Right forelimb (tissue), 1 donor: ENCODE results near the gene FBXW5.
A peak's percentile ranks its signal among the peaks of the same experiment; 100 is the strongest.

Source experiments
- DNase-seq: peaks from one replicate; pipeline ENCODE4 v3.0.0-alpha.2; 2018

FBXW5 gene

GRCh38 chr9:136960212-136960937, 15.8 kb upstream of the FBXW5 start:
- DNase-seq: no peak

GRCh38 chr9:136958898-136959850, 14.6 kb upstream of the FBXW5 start:
- DNase-seq: no peak

- DNase-seq: no peak
Observed at GRCh38 chr9:136958473-136958872, 13.9 kb upstream of the FBXW5 start.

GRCh38 chr9:136957901-136958300, 13.4 kb upstream of the FBXW5 start:
- DNase-seq: no peak

- DNase-seq: no peak
Observed at GRCh38 chr9:136957461-136957860, 12.9 kb upstream of the FBXW5 start.

GRCh38 chr9:136956604-136957003, 12.1 kb upstream of the FBXW5 start:
- DNase-seq: no peak

GRCh38 chr9:136955943-136956335, 11.4 kb upstream of the FBXW5 start:
- no peak for DNase-seq

GRCh38 chr9:136955202-136955942, 10.8 kb upstream of the FBXW5 start:
- DNase-seq: no peak

- DNase-seq: no peak
Observed at GRCh38 chr9:136954270-136955083, 9.9 kb upstream of the FBXW5 start.

GRCh38 chr9:136953771-136954269, 9.3 kb upstream of the FBXW5 start:
- no peak for DNase-seq

GRCh38 chr9:136952876-136953770, 8.6 kb upstream of the FBXW5 start:
- no peak for DNase-seq

- no peak for DNase-seq
Observed at GRCh38 chr9:136952321-136952850, 7.8 kb upstream of the FBXW5 start.

GRCh38 chr9:136951541-136952320, 7.2 kb upstream of the FBXW5 start, which contains the start of gene LCN12:
Gene LCN12, plus strand, starts transcription at chr9:136952273. Its CDS starts 55 bp downstream, at chr9:136952328.
- no peak for DNase-seq

GRCh38 chr9:136950656-136951276, 6.2 kb upstream of the FBXW5 start:
- DNase-seq: no peak

GRCh38 chr9:136949817-136950655, 5.5 kb upstream of the FBXW5 start:
- DNase-seq: peak; percentile 92

- no peak for DNase-seq
Observed at GRCh38 chr9:136949239-136949816, 4.8 kb upstream of the FBXW5 start.

- no peak for DNase-seq
Observed at GRCh38 chr9:136947955-136948510, 3.5 kb upstream of the FBXW5 start.
